K562 (cell line): ENCODE results near the gene C3orf70. TPM values are rescaled to one million over a fixed set of nuclear protein-coding genes. Genes with fewer than 3 reads are reported as not detected.

Source experiments
- ATAC-seq: fragments of 200-7000 bp; cut with Tn5 transposase; 3 replicates; pipeline ENCODE4 v1.9.1; 2020; ENCODE audit warnings: moderate library complexity
- BruUV-seq: library from RNA; stranded (reverse); fragments of 400-500 nt; replicated peaks from 2 replicates; lab custom pipeline; 2021; lab: Mats Ljungman, UMichigan
- CTCF ChIA-PET: fragments of 300-600 bp; formaldehyde crosslinking; extraction: SDS; loops from one replicate; lab custom pipeline; 2021; ENCODE audit warnings: low intra/inter-chr PET ratio; lab: Yijun Ruan, JAX
- POLR2A ChIA-PET: fragments of 300-600, 350-650 bp; sonication (Branson Sonifier 250); formaldehyde crosslinking; extraction: SDS; loops from one replicate; lab custom pipeline; 2021; ENCODE audit warnings: antibody characterized with exemption, inconsistent platforms; lab: Yijun Ruan, JAX
- DNase-seq, 4 experiments: peaks; one replicate each; pipeline versions ENCODE4 v3.0.0 to v3.0.0-alpha.2; 2011 to 2018; ENCODE audit warnings: low spot score in 3 of 4, mixed read lengths in 3 of 4; ENCODE audit errors: extremely low read depth in 1 of 4
- FAIRE-seq: peaks from 2 replicates; lab custom pipeline; 2011; peaks lifted over from hg19 to GRCh38; lab: Jason Lieb, UNC
- H2AFZ ChIP-seq: 2 replicates; pipeline ENCODE4 v1.6.0; 2011; ENCODE audit warnings: low read depth, low read length, control low read depth, inconsistent platforms
- H3K27ac ChIP-seq: fragments of 200-600 bp; 3 replicates; pipeline ENCODE4 v1.8.0; 2011; ENCODE audit warnings: low read depth, mild to moderate bottlenecking, control low read depth, inconsistent platforms, low read length, moderate library complexity, mixed read lengths; ENCODE audit errors: extremely low read depth
- H3K27me3 ChIP-seq, 2 experiments: fragments of 300-600 bp in 1 of 2; 2 replicates in 1 of 2; 3 replicates in 1 of 2; pipeline versions ENCODE4 v1.6.0 to v1.8.0; 2011; ENCODE audit warnings: inconsistent platforms in 2 of 2, low read length in 2 of 2, mild to moderate bottlenecking in 1 of 2, mixed read lengths in 1 of 2, moderate library complexity in 1 of 2; ENCODE audit not compliant: control insufficient read depth in 2 of 2, insufficient read depth in 2 of 2
- H3K36me3 ChIP-seq: fragments of 300-600 bp; 3 replicates; pipeline ENCODE4 v1.8.0; 2011; ENCODE audit warnings: mild to moderate bottlenecking, low read length, inconsistent platforms; ENCODE audit not compliant: control insufficient read depth, insufficient read depth
- H3K4me1 ChIP-seq, 2 experiments: fragments of 200-600 bp in 1 of 2; replicated peaks in 1 of 2; 2 replicates in 1 of 2; 3 replicates in 1 of 2; pipeline versions ENCODE4 v1.5.1 to v1.8.0; 2011; ENCODE audit warnings: inconsistent platforms in 2 of 2, low read length in 2 of 2, mild to moderate bottlenecking in 1 of 2, mixed read lengths in 1 of 2, moderate library complexity in 1 of 2; ENCODE audit not compliant: control insufficient read depth in 2 of 2, insufficient read depth in 2 of 2
- H3K4me2 ChIP-seq: 2 replicates; pipeline ENCODE4 v1.6.1; 2011; ENCODE audit warnings: low read length, control low read depth, inconsistent platforms, mixed read lengths; ENCODE audit not compliant: insufficient read depth
- H3K4me3 ChIP-seq: fragments of 200-600 bp; sonication (generic), shearing (Covaris generic); 2 replicates; pipeline ENCODE4 v1.5.1; 2016; ENCODE audit warnings: control low read depth, inconsistent platforms
- H3K79me2 ChIP-seq: fragments of 200-600 bp; 3 replicates; pipeline ENCODE4 v1.8.0; 2011; ENCODE audit warnings: low read length, inconsistent platforms; ENCODE audit not compliant: control insufficient read depth, insufficient read depth
- H3K9ac ChIP-seq, 2 experiments: 2 replicates each; pipeline versions ENCODE4 v1.6.0 to v1.6.1; 2011; ENCODE audit warnings: low read depth in 2 of 2, low read length in 2 of 2, control low read depth in 1 of 2, inconsistent platforms in 1 of 2, mild to moderate bottlenecking in 1 of 2, mixed read lengths in 1 of 2; ENCODE audit not compliant: insufficient read depth in 1 of 2
- H3K9me1 ChIP-seq: one replicate; pipeline ENCODE4 v1.6.0; 2011; ENCODE audit warnings: inconsistent platforms, mild to moderate bottlenecking, low read length, moderate library complexity; ENCODE audit not compliant: control insufficient read depth, insufficient read depth
- H3K9me3 ChIP-seq: replicated peaks from 2 replicates; pipeline ENCODE4 v1.5.1; 2011; ENCODE audit warnings: low read depth, low read length, inconsistent platforms; ENCODE audit not compliant: control insufficient read depth, insufficient read depth
- H4K20me1 ChIP-seq: replicated peaks from 2 replicates; pipeline ENCODE4 v1.6.1; 2011; ENCODE audit warnings: low read length, inconsistent platforms, mixed read lengths; ENCODE audit not compliant: control insufficient read depth, insufficient read depth
- ATF4 ChIP-seq: fragments of 450-650 bp; formaldehyde crosslinking; IDR thresholded peaks from 2 replicates; pipeline ENCODE4 v1.4.0; 2022; ENCODE audit warnings: mild to moderate bottlenecking, moderate library complexity
- E2F3 ChIP-seq: fragments of 250-450 bp; sonication (Bioruptor Pico); IDR thresholded peaks from 2 replicates; pipeline ENCODE4 v1.4.0; 2020; ENCODE audit warnings: mild to moderate bottlenecking
- E2F4 ChIP-seq: sonication (generic); formaldehyde crosslinking; IDR thresholded peaks from 2 replicates; pipeline ENCODE4 v1.8.0; 2022; ENCODE audit warnings: mild to moderate bottlenecking, low read depth, missing genetic modification reagents
- EGR1 ChIP-seq: fragments of 450-650 bp; conservative IDR thresholded peaks from 2 replicates; pipeline ENCODE4 v1.6.1; 2017; ENCODE audit warnings: mild to moderate bottlenecking
- ESRRB ChIP-seq: fragments of 250-450 bp; sonication (Bioruptor Pico); IDR thresholded peaks from 2 replicates; pipeline ENCODE4 v1.5.0; 2020; ENCODE audit warnings: mild to moderate bottlenecking, moderate library complexity, borderline replicate concordance
- MEF2D ChIP-seq: conservative IDR thresholded peaks from 2 replicates; pipeline ENCODE4 v1.6.1; 2016; ENCODE audit warnings: low read depth, missing genetic modification characterization, missing compliant biosample characterization
- MYNN ChIP-seq, 2 experiments: sonication (generic); formaldehyde crosslinking in 1 of 2; IDR thresholded peaks; 2 replicates each; pipeline versions ENCODE4 v1.5.0 to v1.6.1; 2016 to 2020; ENCODE audit warnings: antibody characterized with exemption in 1 of 2, missing genetic modification reagents in 1 of 2
- POLR2AphosphoS2 ChIP-seq: IDR thresholded peaks from 2 replicates; pipeline ENCODE4 v1.6.1; 2012; ENCODE audit warnings: low read length, improper control_type of control experiment
- PTTG1 ChIP-seq: fragments of 450-650 bp; IDR thresholded peaks from 2 replicates; pipeline ENCODE4 v1.6.1; 2016; ENCODE audit warnings: low read depth, mild to moderate bottlenecking, missing genetic modification characterization, missing compliant biosample characterization
- RBM39 ChIP-seq: fragments of 200-400 bp; formaldehyde crosslinking; optimal IDR thresholded peaks from 2 replicates; pipeline ENCODE3; 2018; ENCODE audit warnings: low read depth, low read length
- SMARCB1 ChIP-seq: IDR thresholded peaks from 2 replicates; pipeline ENCODE4 v1.6.1; 2011; ENCODE audit warnings: improper control_type of control experiment, low read depth; ENCODE audit not compliant: insufficient read length
- SRSF7 ChIP-seq: fragments of 200-400 bp; formaldehyde crosslinking; optimal IDR thresholded peaks from 2 replicates; pipeline ENCODE3; 2017; ENCODE audit warnings: mild to moderate bottlenecking, low read depth, low read length
- TCF7L2 ChIP-seq: fragments of 150-350 bp; IDR thresholded peaks from 2 replicates; pipeline ENCODE4 v1.6.1; 2016; ENCODE audit warnings: low read depth, mild to moderate bottlenecking, low read length, moderate library complexity
- ZBTB43 ChIP-seq: sonication (generic); formaldehyde crosslinking; IDR thresholded peaks from 2 replicates; pipeline ENCODE4 v1.8.0; 2023; ENCODE audit warnings: mild to moderate bottlenecking, missing genetic modification reagents
- ZNF449 ChIP-seq: fragments of 250-450 bp; sonication (Bioruptor Pico); IDR thresholded peaks from 2 replicates; pipeline ENCODE4 v1.8.0; 2022; ENCODE audit warnings: moderate library complexity, mild to moderate bottlenecking, inconsistent platforms
- ZNF584 ChIP-seq: fragments of 200-800 bp; sonication (Bioruptor generic); IDR thresholded peaks from 2 replicates; pipeline ENCODE4 v1.6.1; 2016; ENCODE audit warnings: low read depth, mild to moderate bottlenecking, missing genetic modification characterization, missing compliant biosample characterization
- ZNF644 ChIP-seq: fragments of 200-800 bp; sonication (Bioruptor generic); IDR thresholded peaks from 2 replicates; pipeline ENCODE4 v1.6.1; 2016; ENCODE audit warnings: low read depth, missing genetic modification characterization, missing compliant biosample characterization
- ZNF785 ChIP-seq: fragments of 250-450 bp; sonication (Bioruptor Pico); IDR thresholded peaks from 2 replicates; pipeline ENCODE4 v1.4.0; 2020; ENCODE audit warnings: mild to moderate bottlenecking
- in situ Hi-C: fragments of 300-500 bp; cut with MboI; formaldehyde crosslinking; loops from 4 replicates; pipeline ENCODE4 v1.15.0; 2018; ENCODE audit warnings: inconsistent platforms, mixed read lengths
- intact Hi-C: fragments of 100-400 bp; cut with micrococcal nuclease; formaldehyde crosslinking; loops from 2 replicates; pipeline ENCODE4 v1.14.2; 2022
- polyA plus RNA-seq, 8 experiments: library from polyadenylated mRNA; depleted of rRNA in 4 of 8; stranded (reverse) in 5 of 8; unstranded in 3 of 8; fragments of >200 nt; fragmentation: Nextera tagmentation in 2 of 8; fragmentation: Illumina TruSeq in 1 of 8; extraction: Ambion mirVana in 2 of 8; extraction: Trizol in 1 of 8; gene quantifications; 2 replicates each; pipeline versions ENCODE4 v1.2.1 to v1.2.3, GENCODE V29; 2011 to 2014; ENCODE audit warnings: inconsistent platforms in 1 of 8, missing spikeins in 1 of 8
- total RNA-seq, 7 experiments: library from RNA; depleted of rRNA in 6 of 7; stranded (reverse); fragments of >200 nt in 6 of 7; fragmentation: Illumina TruSeq in 2 of 7; extraction: Trizol in 2 of 7; gene quantifications; 2 replicates each; pipeline versions ENCODE4 v1.2.1 to v1.2.3, GENCODE V29; 2011 to 2021; ENCODE audit warnings: low replicate concordance in 1 of 7

The C3orf70 gene
- total and polyA plus RNA-seq, 9 of the 15 experiments (the other 6 are each of a cell fraction or from before 2014, with no cell fraction given): 0.01 to 0.04 (median 0.03) TPM; not detected in 6

- no peak overlapping the region for H3K4me2 ChIP-seq
- in situ Hi-C loops (no loop called here), intact Hi-C loops (no loop called here)
- BruUV-seq: no TSS peak
- H4K20me1 ChIP-seq: no peaks in the 10 kb centered on the region
- H3K79me2 ChIP-seq: no peaks in the 10 kb centered on the region
- ATAC-seq (no peak), DNase-seq (no peak), FAIRE-seq (no peak)
- H3K4me3 ChIP-seq: no peak overlapping the region
- no peak overlapping the region for H3K27ac ChIP-seq
- H3K9me1 ChIP-seq: no peaks in the 10 kb centered on the region
- no peaks in the 10 kb centered on the region for H3K36me3 ChIP-seq
- TF ChIP-seq E2F4: no peak
- TF ChIP-seq TCF7L2: no peak
- TF ChIP-seq POLR2AphosphoS2: no peak
- no peak for TF ChIP-seq EGR1
- no peak for TF ChIP-seq ZNF785 (CRISPR knock-in tag)
- no peak for TF ChIP-seq SRSF7
- no peak for TF ChIP-seq RBM39
- TF ChIP-seq MEF2D (tag): no peak
- TF ChIP-seq ESRRB (CRISPR knock-in tag): no peak
- no peak for TF ChIP-seq ZNF584
- no peak for TF ChIP-seq PTTG1
- TF ChIP-seq ZBTB43: no peak
- no peak for TF ChIP-seq SMARCB1
- no peak for TF ChIP-seq ZNF449 (CRISPR knock-in tag)
- TF ChIP-seq MYNN (IDR thresholded peaks at IDR 0.05): no peak
- no peak for TF ChIP-seq MYNN (CRISPR knock-in tag; IDR thresholded peaks at IDR 0.05)
- TF ChIP-seq ZNF644 (tag): no peak
- no peak for TF ChIP-seq ATF4
- no peak for TF ChIP-seq E2F3 (CRISPR knock-in tag)
- H3K4me1 ChIP-seq: no peaks in the 10 kb centered on the region
- CTCF ChIA-PET: no interaction called here
- H3K27me3 ChIP-seq: peaks cover 8 to 11% of the 10 kb centered on the region in 2 experiments; a peak in 3 of 5 replicates
- H3K9me3 ChIP-seq: no peaks in the 10 kb centered on the region
- H2AFZ ChIP-seq: no peak overlapping the region
- H3K9ac ChIP-seq: no peak overlapping the region
- POLR2A ChIA-PET: interaction anchor here (1.9 kb wide), 1 partner anchor 32 kb away, joined by 4 read pairs; no protein-coding TSS in a partner anchor
Observed at GRCh38 chr3:185115371-185115770, 37.5 kb downstream of the C3orf70 start.
